Measurements from ENCODE around the gene NFXL1. TPM values are rescaled to one million over a fixed set of nuclear protein-coding genes. Genes with fewer than 3 reads are reported as not detected.

Gene NFXL1
- total RNA-seq, 1 donor from 2014 or later, result 11.9 TPM

GRCh38 chr4:47839259-47839658, 75.1 kb downstream of the NFXL1 start:
- Mint-ChIP-seq H3K27ac (ENCODE audit: unreplicated experiment) (no peak overlapping the region), H3K27me3 (ENCODE audit: low read depth) (no peaks in the 10 kb centered on the region), H3K36me3 (ENCODE audit: low read depth) (peaks cover 9% of the 10 kb centered on the region), H3K4me3 (ENCODE audit: unreplicated experiment) (no peak overlapping the region), H3K4me1 (ENCODE audit: low read depth) (peaks cover 26% of the 10 kb centered on the region), H3K9me3 (ENCODE audit: low read depth) (no peaks in the 10 kb centered on the region)
- peak; percentile 72 for TF ChIP-seq CTCF (IDR thresholded peaks at IDR 0.05)
- DNase-seq (ENCODE audit: low spot score), result no peak

DNA sequence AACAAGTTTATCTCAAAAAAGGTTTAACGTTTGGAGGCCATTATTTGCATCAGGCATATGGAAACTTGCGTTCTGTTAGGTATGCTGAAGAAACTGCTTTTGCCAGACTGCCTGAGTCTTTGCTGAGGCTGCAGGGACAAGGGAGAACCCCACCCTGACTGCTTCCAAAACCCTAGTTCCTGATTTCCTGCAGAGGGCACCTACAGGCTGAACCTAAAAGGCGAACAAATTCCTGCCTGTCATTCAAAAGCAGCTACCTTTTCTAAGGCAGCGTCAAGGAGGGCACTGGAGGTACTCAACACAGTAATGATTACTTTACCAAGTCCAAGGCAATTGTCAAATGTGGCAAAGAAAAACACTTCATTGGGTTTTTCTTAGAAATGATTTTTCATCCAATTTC, 75.9 kb downstream of the NFXL1 start:
- H3K4me1 Mint-ChIP-seq (ENCODE audit: low read depth), result peaks cover 26% of the 10 kb centered on the region
- peaks cover 3% of the 10 kb centered on the region for H3K9me3 Mint-ChIP-seq (ENCODE audit: low read depth)
- TF ChIP-seq CTCF (IDR thresholded peaks at IDR 0.05), result no peak
- H3K4me3 Mint-ChIP-seq (ENCODE audit: unreplicated experiment), result no peak overlapping the region
- DNase-seq (ENCODE audit: low spot score), result no peak
- no peak overlapping the region for H3K27ac Mint-ChIP-seq (ENCODE audit: unreplicated experiment)
- H3K36me3 Mint-ChIP-seq (ENCODE audit: low read depth), result peaks cover 1% of the 10 kb centered on the region
- no peaks in the 10 kb centered on the region for H3K27me3 Mint-ChIP-seq (ENCODE audit: low read depth)

DNA sequence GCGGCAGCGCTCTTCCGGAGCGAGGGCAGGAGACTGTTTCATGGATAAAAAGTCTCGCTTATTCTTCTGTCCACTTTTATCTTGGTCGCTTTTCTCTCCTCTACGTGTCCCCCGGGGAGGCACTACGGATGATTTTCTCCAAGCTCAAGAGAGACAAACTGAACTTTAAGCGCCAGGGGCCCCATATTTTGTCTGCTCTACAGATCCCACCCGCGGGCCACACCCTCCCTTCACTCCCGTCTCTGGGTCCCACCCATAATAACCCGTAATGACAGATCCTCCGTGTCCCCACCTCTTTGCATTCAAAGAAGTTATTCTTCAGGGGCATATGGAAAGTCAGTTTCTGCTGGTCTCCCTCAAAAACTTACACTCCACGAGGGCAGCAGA, 76.5 kb downstream of the NFXL1 start, which contains the start of gene CORIN:
Gene CORIN, minus strand, starts transcription at position 160 of the 387 bp plus-strand sequence. Its CDS starts 118 bp downstream, at position 42.
- DNase-seq (ENCODE audit: low spot score), result no peak
- no peaks in the 10 kb centered on the region for H3K27me3 Mint-ChIP-seq (ENCODE audit: low read depth)
- peak within 1 kb of the TSS; percentile 82 for H3K4me3 Mint-ChIP-seq (ENCODE audit: unreplicated experiment)
- H3K27ac Mint-ChIP-seq (ENCODE audit: unreplicated experiment), result no peak within 1 kb of the TSS
- H3K9me3 Mint-ChIP-seq (ENCODE audit: low read depth), result peaks cover 9% of the 10 kb centered on the region
- H3K36me3 Mint-ChIP-seq (ENCODE audit: low read depth), result peaks cover 6% of the 10 kb centered on the region
- no peak for TF ChIP-seq CTCF (IDR thresholded peaks at IDR 0.05)
- peaks cover 26% of the 10 kb centered on the region for H3K4me1 Mint-ChIP-seq (ENCODE audit: low read depth)

DNA sequence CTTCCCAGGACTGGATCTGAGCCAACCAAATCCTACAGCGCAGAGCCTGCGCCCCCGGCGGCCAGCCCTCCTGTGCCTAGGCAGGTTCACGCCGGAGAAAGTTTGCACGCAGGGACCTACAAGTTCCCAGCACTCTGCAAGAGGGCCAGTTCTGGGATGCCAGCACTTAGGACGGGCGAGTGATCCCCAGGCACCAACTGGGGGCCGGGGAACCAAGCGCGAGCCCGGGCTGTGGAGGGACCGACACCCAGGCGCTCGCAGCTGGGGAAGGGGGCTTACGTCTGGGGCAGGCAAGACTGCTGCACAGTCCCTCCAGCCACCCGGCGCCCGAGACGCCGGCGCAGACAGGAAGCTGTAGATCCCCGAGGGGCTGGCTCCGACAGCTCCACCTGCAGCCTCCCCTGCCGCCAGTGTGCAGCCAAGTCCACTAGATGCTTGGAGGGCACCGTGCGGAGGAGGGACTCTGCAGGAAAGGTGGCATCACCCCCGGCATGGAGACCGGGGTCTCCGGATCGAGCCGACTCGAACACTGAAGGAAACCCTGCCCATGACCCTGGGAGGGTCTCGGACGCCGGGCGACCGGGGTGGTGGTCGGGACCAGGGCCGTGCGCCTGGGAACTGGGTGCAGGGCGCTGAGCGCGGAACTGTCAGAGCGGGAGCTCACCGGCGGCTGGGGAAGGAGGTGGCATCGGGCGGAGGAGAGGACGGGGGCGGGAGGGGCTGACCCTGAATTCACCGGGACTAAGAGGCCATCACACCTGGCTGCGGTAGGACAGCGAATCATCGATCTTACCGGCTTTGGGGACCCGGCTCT, 77.1 kb downstream of the NFXL1 start:
- Mint-ChIP-seq H3K27ac (ENCODE audit: unreplicated experiment) (no peak overlapping the region), H3K9me3 (ENCODE audit: low read depth) (peaks cover 10% of the 10 kb centered on the region), H3K4me3 (ENCODE audit: unreplicated experiment) (peak overlapping the region; percentile 82), H3K27me3 (ENCODE audit: low read depth) (no peaks in the 10 kb centered on the region), H3K4me1 (ENCODE audit: low read depth) (peaks cover 26% of the 10 kb centered on the region), H3K36me3 (ENCODE audit: low read depth) (peaks cover 7% of the 10 kb centered on the region)
- peak; percentile 92 for DNase-seq (ENCODE audit: low spot score)
- no peak for TF ChIP-seq CTCF (IDR thresholded peaks at IDR 0.05)

DNA sequence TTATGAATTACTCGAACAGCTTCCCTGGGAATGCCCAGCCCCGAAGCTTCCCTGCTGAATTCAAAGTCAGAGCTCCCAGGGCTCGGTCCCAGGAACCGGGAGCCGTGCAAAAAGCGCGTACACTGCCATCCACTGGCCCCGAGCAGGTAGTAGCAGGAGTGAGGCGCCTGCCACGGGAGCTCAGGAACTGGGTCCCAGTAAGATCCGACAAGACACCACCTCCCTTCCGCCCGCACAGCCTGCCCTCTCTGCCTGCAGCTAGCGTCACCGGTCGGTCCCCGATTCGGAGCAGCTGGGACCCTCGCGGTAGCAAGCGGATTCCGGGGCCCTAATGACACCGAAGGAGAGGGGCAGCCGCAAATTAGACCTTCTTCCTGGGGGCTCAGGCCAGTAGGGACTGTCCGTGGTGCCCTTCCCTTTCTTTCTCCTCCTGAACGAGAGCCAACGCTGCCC, 77.7 kb downstream of the NFXL1 start:
- H3K4me1 Mint-ChIP-seq (ENCODE audit: low read depth), result peaks cover 26% of the 10 kb centered on the region
- peaks cover 6% of the 10 kb centered on the region for H3K36me3 Mint-ChIP-seq (ENCODE audit: low read depth)
- no peaks in the 10 kb centered on the region for H3K27me3 Mint-ChIP-seq (ENCODE audit: low read depth)
- no peak overlapping the region for H3K27ac Mint-ChIP-seq (ENCODE audit: unreplicated experiment)
- peaks cover 10% of the 10 kb centered on the region for H3K9me3 Mint-ChIP-seq (ENCODE audit: low read depth)
- peak overlapping the region; percentile 82 for H3K4me3 Mint-ChIP-seq (ENCODE audit: unreplicated experiment)
- DNase-seq (ENCODE audit: low spot score), result peak; percentile 95
- peak; percentile 85 for TF ChIP-seq CTCF (IDR thresholded peaks at IDR 0.05)

Data from chondrocyte (in vitro differentiated cells).